ENCODE results near the gene ZNF345. TPM values are rescaled to one million over a fixed set of nuclear protein-coding genes. Genes with fewer than 3 reads are reported as not detected.

The ZNF345 gene
- total and polyA plus RNA-seq, 2 of the 8 experiments (the other 6 are each of a cell fraction or from before 2014, with no cell fraction given) = 3.2 to 5.1 TPM

DNA sequence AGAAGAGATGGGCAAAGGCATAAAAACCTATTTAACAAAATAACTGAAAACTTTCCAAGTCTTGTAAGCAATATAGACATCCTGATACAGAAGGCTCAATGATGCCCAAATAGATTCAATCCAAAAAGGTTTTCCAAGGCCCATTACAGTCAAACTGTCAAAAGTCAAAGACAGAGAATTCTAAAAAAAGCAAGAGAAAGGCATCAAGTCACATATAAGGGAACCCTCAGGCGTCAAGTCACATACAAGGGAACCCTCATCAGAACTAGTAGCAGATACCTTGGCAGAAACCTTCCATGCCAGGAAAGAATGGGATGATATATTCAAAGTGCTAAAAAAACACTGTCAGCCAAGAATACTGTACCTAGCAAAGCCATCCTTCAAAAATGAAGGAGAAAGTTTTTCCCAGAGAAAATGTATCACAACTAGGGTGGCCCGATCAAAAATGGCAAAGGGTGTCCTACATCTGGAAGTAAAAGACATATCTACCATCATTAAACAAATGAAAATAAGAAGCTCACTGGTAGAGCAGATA is 44.2 kb downstream of the ZNF345 start:
- Histone ChIP-seq H4K20me1 (replicated peaks in 1 of 2; ENCODE audit: control insufficient read depth in 1 of 2, insufficient read depth in 2 of 2, low read length in 2 of 2) (no peaks in the 10 kb centered on the region), H3K56ac (replicated peaks; ENCODE audit: insufficient read length, low read depth, low read length) (no peak overlapping the region), H3K4me3 (ENCODE audit: extremely low read depth in 1 of 4, insufficient read depth in 2 of 4, low read depth in 3 of 4, low read length in 4 of 4) (no peak overlapping the region), H2BK12ac (ENCODE audit: low read depth, low read length) (no peak overlapping the region), H3K18ac (ENCODE audit: extremely low read depth, low read length) (no peak overlapping the region), H3K23me2 (ENCODE audit: low read depth, low read length) (no peaks in the 10 kb centered on the region), H3K4ac (replicated peaks; ENCODE audit: insufficient read length, low read depth, low read length) (no peak overlapping the region), H3K27ac (ENCODE audit: low read depth, low read length) (no peak overlapping the region), H2AFZ (ENCODE audit: low read length) (no peak overlapping the region), H2BK120ac (replicated peaks; ENCODE audit: low read depth, low read length) (no peak overlapping the region), H3K36me3 (ENCODE audit: control insufficient read depth in 2 of 4, insufficient read depth in 4 of 4, low read length in 3 of 4) (peaks cover 3 to 45% (median 23%) of the 10 kb centered on the region in 4 experiments), H2AK5ac (ENCODE audit: low read depth, low read length) (no peak overlapping the region), H2BK15ac (ENCODE audit: low read length) (no peak overlapping the region), H3K27me3 (replicated peaks in 1 of 4; ENCODE audit: control insufficient read depth in 3 of 4, extremely low read depth in 1 of 4, insufficient read depth in 3 of 4, low read length in 3 of 4) (no peaks in the 10 kb centered on the region), H3K79me2 (ENCODE audit: control insufficient read depth in 1 of 2, insufficient read depth in 2 of 2, low read length in 2 of 2) (no peaks in the 10 kb centered on the region), H4K5ac (ENCODE audit: insufficient read length, low read depth, low read length) (no peak overlapping the region), H3K9ac (replicated peaks in 1 of 4; ENCODE audit: extremely low read depth in 1 of 4, low read depth in 3 of 4, low read length in 3 of 4) (no peak overlapping the region), H3K4me1 (replicated peaks in 1 of 4; ENCODE audit: control insufficient read depth in 3 of 4, insufficient read depth in 4 of 4, low read length in 3 of 4) (no peaks in the 10 kb centered on the region), H3K79me1 (ENCODE audit: low read depth, low read length) (no peaks in the 10 kb centered on the region), H3K9me3 (ENCODE audit: insufficient read depth in 2 of 2, low read depth in 1 of 2, low read length in 1 of 2) (peaks cover 57 to 69% of the 10 kb centered on the region in 2 experiments), H3K14ac (ENCODE audit: insufficient read length) (no peak overlapping the region), H4K8ac (ENCODE audit: extremely low read depth, insufficient read depth, low read length) (no peak overlapping the region), H3K4me2 (ENCODE audit: insufficient read depth in 1 of 2, low read depth in 2 of 2, low read length in 2 of 2) (no peak overlapping the region), H2BK20ac (ENCODE audit: low read length) (no peak overlapping the region), H2BK5ac (ENCODE audit: low read depth, low read length) (no peak overlapping the region), H4K91ac (replicated peaks; ENCODE audit: insufficient read length, low read length) (no peak overlapping the region), H3K23ac (ENCODE audit: insufficient read length) (no peak overlapping the region)
- no peak for TF ChIP-seq RXRA (IDR thresholded peaks at IDR 0.05; ENCODE audit: insufficient read depth, low read depth, low read length)
- ChIA-PET CTCF (ENCODE audit: partially characterized antibody) (no interaction called here), POLR2A (ENCODE audit: partially characterized antibody) (no interaction called here)
- 94% methylated on average over 2 of the region's 2 CpGs; no CpG with 5 or more reads in 1 of the 2 experiments for WGBS, 2 experiments (ENCODE audit: extremely low coverage in 1 of 2, insufficient coverage in 1 of 2, insufficient read length in 1 of 2, insufficient replicate concordance in 2 of 2, low coverage in 1 of 2, low lambda C conversion rate in 2 of 2, missing lambda C conversion rate in 1 of 2)
- FAIRE-seq (no peak), DNase-seq (ENCODE audit: low read depth in 1 of 2, low spot score in 2 of 2) (no peak)

All from H1 (cell line).